ENCODE measurements around the gene TMEFF2. TPM values are rescaled to one million over a fixed set of nuclear protein-coding genes. Genes with fewer than 3 reads are reported as not detected.

Gene TMEFF2
- total and polyA plus RNA-seq, 2 experiments from 2014 or later = 0.13 TPM; not detected in 1

DNA sequence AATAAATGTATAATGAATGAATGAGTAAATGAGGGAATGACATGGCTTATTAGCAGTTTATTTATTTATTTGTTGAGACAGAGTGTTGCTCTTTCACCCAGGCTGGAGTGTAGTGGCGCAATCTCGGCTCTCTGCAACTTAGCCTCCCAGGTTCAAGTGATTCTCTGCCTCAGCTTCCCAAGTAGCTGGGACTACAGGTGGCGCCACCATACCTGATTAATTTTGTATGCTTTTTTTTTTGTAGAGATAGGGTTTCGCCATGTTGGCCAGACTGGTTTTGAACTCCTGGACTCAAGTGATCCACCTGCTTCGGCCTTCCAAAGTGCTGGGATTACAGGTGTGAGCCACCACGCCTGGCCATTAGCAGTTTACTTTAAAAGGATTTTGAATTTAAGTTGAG lies 247.5 kb downstream of the TMEFF2 start:
- H3K27ac ChIP-seq = no peak overlapping the region
- DNase-seq = no peak
- no peaks in the 10 kb centered on the region for H3K79me2 ChIP-seq (ENCODE audit: insufficient read depth)
- no peak overlapping the region for H3K9ac ChIP-seq
- no peak overlapping the region for H2AFZ ChIP-seq
- 91 to 92% methylated on average over 6 of the region's 6 CpGs for WGBS, 2 experiments (ENCODE audit: low coverage in 1 of 2, low lambda C conversion rate in 2 of 2, missing lambda C conversion rate in 2 of 2)
- no peaks in the 10 kb centered on the region for H3K36me3 ChIP-seq (ENCODE audit: low read depth)
- TF ChIP-seq EZH2phosphoT487 (IDR thresholded peaks at IDR 0.05; ENCODE audit: insufficient read depth, low read depth) = no peak
- TF ChIP-seq EZH2 (IDR thresholded peaks at IDR 0.05; ENCODE audit: insufficient read depth, poor library complexity, severe bottlenecking) = no peak
- no peaks in the 10 kb centered on the region for H4K20me1 ChIP-seq (ENCODE audit: insufficient read depth)
- H3K4me1 ChIP-seq (ENCODE audit: insufficient read depth) = peaks cover 14% of the 10 kb centered on the region
- no peak overlapping the region for H3K4me3 ChIP-seq
- H3K9me2 ChIP-seq (ENCODE audit: insufficient read depth) = no peaks in the 10 kb centered on the region
- H3K4me2 ChIP-seq (ENCODE audit: unreplicated experiment) = no peak overlapping the region
- no peaks in the 10 kb centered on the region for H3K9me3 ChIP-seq (ENCODE audit: low read depth)
- H3K27me3 ChIP-seq (replicated peaks; ENCODE audit: insufficient read depth) = no peaks in the 10 kb centered on the region
- in situ Hi-C loops (cut with MboI) = no loop called here
- 0 out of 2 replicates have a peak, but pooled peaks cover 3% of the 10 kb centered on the region for H3F3A ChIP-seq (ENCODE audit: insufficient read depth)

DNA sequence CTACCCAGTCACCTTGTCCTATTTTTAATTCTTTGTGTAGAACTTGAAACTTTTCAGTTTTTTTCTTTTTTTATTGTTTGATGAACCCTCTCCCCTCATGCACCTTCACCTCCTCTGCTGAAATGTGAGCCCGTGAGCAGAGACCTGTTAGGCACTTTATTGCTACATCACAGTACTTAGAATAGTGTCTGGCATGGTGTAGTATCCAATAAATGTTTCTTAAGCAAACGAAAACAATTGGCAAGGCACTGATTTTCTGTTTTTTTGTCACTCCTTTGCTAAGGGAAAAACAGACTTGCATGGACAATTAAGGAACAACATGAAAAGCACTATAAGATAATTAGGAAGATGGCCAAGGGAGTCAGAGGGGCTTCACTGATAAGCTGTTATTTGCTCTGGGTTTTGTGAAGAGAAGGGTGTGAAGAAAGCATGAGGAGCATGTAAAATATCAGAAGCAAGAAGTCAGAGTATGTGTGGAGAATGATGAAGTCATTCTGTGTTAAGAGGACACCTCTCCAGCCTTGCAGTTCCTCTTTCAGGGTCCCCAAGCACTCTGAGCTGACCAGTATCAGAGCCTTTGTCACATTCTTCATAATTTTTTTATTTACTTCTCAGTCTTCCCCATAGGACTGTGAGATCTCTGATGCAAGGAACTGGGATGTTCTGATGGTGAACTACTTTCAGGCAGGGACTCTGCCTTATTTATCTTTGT lies 248.1 kb downstream of the TMEFF2 start:
- H3K4me3 ChIP-seq = no peak overlapping the region
- WGBS, 2 experiments (ENCODE audit: low coverage in 1 of 2, low lambda C conversion rate in 2 of 2, missing lambda C conversion rate in 2 of 2) = 52 to 54% methylated on average over 2 of the region's 2 CpGs

DNA sequence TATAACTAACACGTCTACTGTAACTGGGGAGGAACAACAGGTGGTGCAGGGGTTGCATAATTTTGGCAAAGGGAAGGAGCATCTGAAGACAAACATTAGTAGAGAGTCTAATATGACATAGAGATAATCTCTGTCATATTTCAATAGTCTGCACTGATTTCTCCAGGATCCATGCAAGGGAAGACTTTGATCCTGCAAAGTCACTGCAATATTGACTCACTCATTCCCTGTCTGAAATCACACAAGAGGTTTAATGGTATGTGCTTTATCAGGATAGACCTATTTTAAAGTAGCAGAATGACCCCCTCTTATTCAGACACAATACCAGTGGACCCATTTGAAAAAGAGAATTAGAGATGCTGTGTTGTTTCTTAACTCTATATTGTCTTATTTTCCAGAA lies 249.1 kb downstream of the TMEFF2 start:
- no peak for TF ChIP-seq EZH2 (IDR thresholded peaks at IDR 0.05; ENCODE audit: insufficient read depth, poor library complexity, severe bottlenecking)
- no peak for TF ChIP-seq EZH2phosphoT487 (IDR thresholded peaks at IDR 0.05; ENCODE audit: insufficient read depth, low read depth)
- H4K20me1 ChIP-seq (ENCODE audit: insufficient read depth) = no peaks in the 10 kb centered on the region
- H3K27me3 ChIP-seq (replicated peaks; ENCODE audit: insufficient read depth) = no peaks in the 10 kb centered on the region
- DNase-seq = no peak
- no peaks in the 10 kb centered on the region for H3K9me2 ChIP-seq (ENCODE audit: insufficient read depth)
- in situ Hi-C loops (cut with MboI) = no loop called here
- no peak overlapping the region for H2AFZ ChIP-seq
- no peak overlapping the region for H3K4me3 ChIP-seq
- no peak overlapping the region for H3K27ac ChIP-seq
- H3K36me3 ChIP-seq (ENCODE audit: low read depth) = no peaks in the 10 kb centered on the region
- no peaks in the 10 kb centered on the region for H3K79me2 ChIP-seq (ENCODE audit: insufficient read depth)
- H3F3A ChIP-seq (ENCODE audit: insufficient read depth) = 0 out of 2 replicates have a peak, but pooled peaks cover 12% of the 10 kb centered on the region
- no peak overlapping the region for H3K4me2 ChIP-seq (ENCODE audit: unreplicated experiment)
- no peaks in the 10 kb centered on the region for H3K9me3 ChIP-seq (ENCODE audit: low read depth)
- no peak overlapping the region for H3K9ac ChIP-seq
- 54 to 64% methylated on average over 1 of the region's 1 CpG for WGBS, 2 experiments (ENCODE audit: low coverage in 1 of 2, low lambda C conversion rate in 2 of 2, missing lambda C conversion rate in 2 of 2)
- peaks cover 20% of the 10 kb centered on the region for H3K4me1 ChIP-seq (ENCODE audit: insufficient read depth)

More for the DNA sequence above, 248.1 kb downstream of the TMEFF2 start:
- Histone ChIP-seq H3K27me3 (replicated peaks; ENCODE audit: insufficient read depth) (no peaks in the 10 kb centered on the region), H3K9me2 (ENCODE audit: insufficient read depth) (no peaks in the 10 kb centered on the region), H3K9ac (no peak overlapping the region), H3K27ac (no peak overlapping the region), H3K79me2 (ENCODE audit: insufficient read depth) (no peaks in the 10 kb centered on the region), H3F3A (ENCODE audit: insufficient read depth) (0 out of 2 replicates have a peak, but pooled peaks cover 8% of the 10 kb centered on the region), H3K4me2 (ENCODE audit: unreplicated experiment) (no peak overlapping the region), H3K4me1 (ENCODE audit: insufficient read depth) (peaks cover 20% of the 10 kb centered on the region), H4K20me1 (ENCODE audit: insufficient read depth) (no peaks in the 10 kb centered on the region), H2AFZ (no peak overlapping the region), H3K36me3 (ENCODE audit: low read depth) (no peaks in the 10 kb centered on the region), H3K9me3 (ENCODE audit: low read depth) (no peaks in the 10 kb centered on the region)
- in situ Hi-C loops (cut with MboI) = no loop called here
- TF ChIP-seq EZH2 (IDR thresholded peaks at IDR 0.05; ENCODE audit: insufficient read depth, poor library complexity, severe bottlenecking) = no peak
- no peak for TF ChIP-seq EZH2phosphoT487 (IDR thresholded peaks at IDR 0.05; ENCODE audit: insufficient read depth, low read depth)
- no peak for DNase-seq

DNA sequence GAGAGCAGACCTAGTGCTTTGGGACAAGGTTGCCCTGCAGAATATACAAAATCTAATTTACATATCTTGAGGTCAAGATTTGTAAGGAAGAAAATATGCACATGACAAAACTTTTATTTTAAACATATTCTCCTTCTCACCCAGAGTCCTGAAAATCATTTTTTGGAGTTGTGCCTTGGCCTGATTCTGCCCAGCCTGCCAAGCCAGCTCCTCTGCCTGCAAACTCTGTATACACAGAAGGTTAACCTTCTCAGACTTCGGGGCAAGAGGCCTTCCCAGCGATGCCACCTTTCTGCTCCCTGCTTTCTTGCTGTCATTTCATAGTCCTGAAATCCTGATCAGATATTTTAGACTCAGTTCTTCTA lies 252.0 kb downstream of the TMEFF2 start:
- H3K79me2 ChIP-seq (ENCODE audit: insufficient read depth) = no peaks in the 10 kb centered on the region
- H3K9ac ChIP-seq = no peak overlapping the region
- no peak overlapping the region for H3K4me3 ChIP-seq
- H3F3A ChIP-seq (ENCODE audit: insufficient read depth) = 0 out of 2 replicates have a peak, but pooled peaks cover 12% of the 10 kb centered on the region
- H3K27me3 ChIP-seq (replicated peaks; ENCODE audit: insufficient read depth) = no peaks in the 10 kb centered on the region
- no peaks in the 10 kb centered on the region for H3K9me3 ChIP-seq (ENCODE audit: low read depth)
- H3K4me1 ChIP-seq (ENCODE audit: insufficient read depth) = peaks cover 12% of the 10 kb centered on the region; the same call in 1 of the 2 replicates
- 92 to 100% methylated on average over 2 of the region's 2 CpGs for WGBS, 2 experiments (ENCODE audit: low coverage in 1 of 2, low lambda C conversion rate in 2 of 2, missing lambda C conversion rate in 2 of 2)
- H3K9me2 ChIP-seq (ENCODE audit: insufficient read depth) = no peaks in the 10 kb centered on the region
- no peaks in the 10 kb centered on the region for H3K36me3 ChIP-seq (ENCODE audit: low read depth)
- no peak overlapping the region for H3K27ac ChIP-seq
- H3K4me2 ChIP-seq (ENCODE audit: unreplicated experiment) = no peak overlapping the region
- in situ Hi-C loops (cut with MboI) = no loop called here
- no peaks in the 10 kb centered on the region for H4K20me1 ChIP-seq (ENCODE audit: insufficient read depth)
- DNase-seq = peak; percentile 2
- 0 out of 2 replicates have a peak overlapping the region, but pooled peaks have one; percentile 19 for H2AFZ ChIP-seq
- TF ChIP-seq EZH2 (IDR thresholded peaks at IDR 0.05; ENCODE audit: insufficient read depth, poor library complexity, severe bottlenecking) = no peak
- TF ChIP-seq EZH2phosphoT487 (IDR thresholded peaks at IDR 0.05; ENCODE audit: insufficient read depth, low read depth) = no peak

Measured in GM23248 (cell line).